AG10803 (cell line): ENCODE results near the gene AQP12B.

Experiments
- DNase-seq: peaks from one replicate; pipeline ENCODE4 v3.0.0; 2010; ENCODE audit warnings: low read depth
- H3K4me3 ChIP-seq: 2 replicates; pipeline ENCODE4 v1.5.1; 2011; ENCODE audit warnings: mild to moderate bottlenecking, low read length, control low read depth
- TF ChIP-seq, protein P1 (sequence below): conservative IDR thresholded peaks from 2 replicates; pipeline ENCODE4 v1.5.1; 2011; ENCODE audit warnings: mild to moderate bottlenecking, low read length, control low read depth, inconsistent platforms

The AQP12B gene

DNA sequence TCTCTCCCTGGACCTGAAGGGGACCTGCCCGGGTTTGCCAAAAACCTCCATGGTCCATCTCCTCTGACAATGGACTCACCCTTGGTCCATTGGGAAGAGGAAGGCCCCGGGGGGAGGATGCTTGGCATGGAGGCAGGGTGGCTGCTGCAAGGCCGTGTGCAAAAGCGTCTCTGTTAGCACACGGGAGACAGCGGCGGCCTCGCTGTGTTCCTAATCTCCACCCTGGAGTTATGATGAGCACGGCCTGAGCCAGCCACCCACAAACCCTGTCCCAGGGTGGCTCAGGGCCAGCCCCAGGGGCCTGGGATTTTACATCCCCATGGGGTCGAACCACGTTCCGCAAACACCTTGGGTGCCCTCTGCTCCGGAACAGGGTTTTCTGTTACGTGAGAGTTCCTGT, 44.8 kb upstream of the AQP12B start:
- H3K4me3 ChIP-seq = no peak overlapping the region
- no peak for DNase-seq
- TF ChIP-seq, protein P1, sequence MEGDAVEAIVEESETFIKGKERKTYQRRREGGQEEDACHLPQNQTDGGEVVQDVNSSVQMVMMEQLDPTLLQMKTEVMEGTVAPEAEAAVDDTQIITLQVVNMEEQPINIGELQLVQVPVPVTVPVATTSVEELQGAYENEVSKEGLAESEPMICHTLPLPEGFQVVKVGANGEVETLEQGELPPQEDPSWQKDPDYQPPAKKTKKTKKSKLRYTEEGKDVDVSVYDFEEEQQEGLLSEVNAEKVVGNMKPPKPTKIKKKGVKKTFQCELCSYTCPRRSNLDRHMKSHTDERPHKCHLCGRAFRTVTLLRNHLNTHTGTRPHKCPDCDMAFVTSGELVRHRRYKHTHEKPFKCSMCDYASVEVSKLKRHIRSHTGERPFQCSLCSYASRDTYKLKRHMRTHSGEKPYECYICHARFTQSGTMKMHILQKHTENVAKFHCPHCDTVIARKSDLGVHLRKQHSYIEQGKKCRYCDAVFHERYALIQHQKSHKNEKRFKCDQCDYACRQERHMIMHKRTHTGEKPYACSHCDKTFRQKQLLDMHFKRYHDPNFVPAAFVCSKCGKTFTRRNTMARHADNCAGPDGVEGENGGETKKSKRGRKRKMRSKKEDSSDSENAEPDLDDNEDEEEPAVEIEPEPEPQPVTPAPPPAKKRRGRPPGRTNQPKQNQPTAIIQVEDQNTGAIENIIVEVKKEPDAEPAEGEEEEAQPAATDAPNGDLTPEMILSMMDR = no peak

DNA sequence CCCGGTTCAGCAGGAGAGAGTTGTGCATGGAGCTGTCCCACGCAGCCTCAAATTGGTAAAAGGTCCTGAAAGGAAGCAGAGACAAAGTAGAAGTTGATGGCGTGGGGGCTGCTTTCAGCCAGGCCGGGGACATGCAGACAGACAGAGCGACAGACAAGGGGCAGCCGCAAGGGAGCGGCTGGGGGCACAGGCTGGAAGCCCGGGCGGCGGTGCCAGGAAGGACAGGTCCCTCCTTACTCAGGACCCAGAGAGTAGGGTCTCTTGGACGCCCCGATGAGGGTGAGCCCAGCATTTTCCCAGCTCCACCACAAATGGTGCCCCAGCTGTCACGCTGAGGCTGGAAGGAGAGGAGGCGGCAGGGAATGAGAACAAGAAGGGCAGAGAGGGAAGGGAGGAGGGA, 44.2 kb upstream of the AQP12B start:
- DNase-seq = no peak
- TF ChIP-seq, protein P1 = no peak
- no peak overlapping the region for H3K4me3 ChIP-seq

DNA sequence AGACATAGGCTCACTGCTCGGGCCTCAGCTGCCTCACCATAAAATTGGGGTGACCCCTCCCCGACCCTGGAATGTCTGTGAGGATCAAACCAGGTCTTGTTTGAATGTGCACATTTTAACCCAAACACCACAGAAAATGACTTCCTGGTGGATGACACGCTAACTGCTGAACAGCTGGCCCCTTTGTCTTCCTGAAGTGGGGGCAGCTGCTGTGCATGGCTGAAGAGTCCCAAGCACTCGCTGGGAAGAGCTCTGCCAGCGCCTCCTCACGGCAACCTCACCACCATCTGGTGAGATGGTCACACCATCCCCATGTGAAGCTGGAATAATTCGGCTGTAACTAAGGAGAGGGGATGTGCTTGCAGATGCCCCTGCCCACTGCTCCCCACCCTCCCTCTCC, 43.0 kb upstream of the AQP12B start:
- TF ChIP-seq, protein P1 = no peak

DNA sequence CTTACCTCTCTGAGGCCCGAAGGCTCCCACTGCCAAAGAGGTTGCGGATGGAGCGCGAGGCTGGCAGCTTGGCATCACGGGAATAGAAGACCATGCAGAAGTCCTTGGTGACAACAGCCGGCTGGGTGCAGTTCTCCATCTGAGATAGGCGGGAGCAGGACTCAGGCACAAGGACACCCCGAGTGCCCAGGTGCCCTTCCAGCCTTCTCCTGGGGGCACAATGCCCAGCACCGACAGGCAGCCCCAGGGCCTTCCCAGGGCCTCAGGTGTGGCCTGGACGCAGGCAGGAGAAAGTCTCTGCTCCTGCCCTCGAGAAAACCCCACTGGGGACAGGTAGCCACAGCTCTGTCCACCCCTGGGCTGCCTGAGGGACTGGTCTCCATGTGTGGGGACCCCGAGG, 42.6 kb upstream of the AQP12B start:
- H3K4me3 ChIP-seq = no peak overlapping the region
- TF ChIP-seq, protein P1 = no peak
- DNase-seq = no peak

More for the DNA sequence above, 43.0 kb upstream of the AQP12B start:
- no peak for DNase-seq
- no peak overlapping the region for H3K4me3 ChIP-seq

DNA sequence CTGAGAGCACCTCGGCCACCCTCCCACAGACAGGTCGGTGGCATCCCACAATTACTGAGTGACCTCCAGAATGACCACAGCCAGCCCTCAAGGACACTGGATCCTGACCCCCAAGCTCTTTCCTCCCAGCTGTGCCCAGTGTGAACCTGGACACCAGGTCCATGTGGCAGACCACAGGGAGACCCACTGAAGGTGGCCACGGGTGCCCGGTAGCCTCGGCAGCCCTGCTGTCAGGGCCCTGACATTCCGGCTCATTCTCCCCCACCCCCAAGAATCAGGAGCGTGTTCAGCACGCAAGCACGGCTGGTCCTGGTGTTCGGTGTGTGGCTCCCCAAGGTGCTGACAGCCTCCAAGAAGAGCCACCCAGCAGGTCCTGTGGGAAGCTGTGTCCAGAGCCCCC, 41.7 kb upstream of the AQP12B start:
- TF ChIP-seq, protein P1 = no peak
- H3K4me3 ChIP-seq = no peak overlapping the region
- no peak for DNase-seq

DNA sequence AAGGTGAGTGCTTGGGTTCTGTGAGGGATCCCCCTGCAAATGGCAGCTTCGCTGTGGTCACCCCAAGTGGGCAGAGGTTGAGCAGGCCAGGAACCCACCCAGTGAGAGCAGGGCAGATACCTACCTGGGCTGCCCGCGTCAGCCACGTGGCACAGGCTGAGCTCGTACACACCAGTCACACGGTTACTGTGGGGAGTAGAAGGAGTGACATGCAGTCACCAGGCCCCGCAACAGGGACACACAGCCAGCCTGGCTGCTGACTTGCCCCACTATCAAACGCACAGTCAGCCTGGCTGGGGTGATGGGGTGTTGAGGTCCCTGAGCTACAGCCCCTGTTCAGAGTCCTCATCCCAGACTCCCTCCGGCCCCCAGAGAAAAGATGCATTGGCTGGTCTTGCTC, 41.2 kb upstream of the AQP12B start:
- H3K4me3 ChIP-seq = no peak overlapping the region
- TF ChIP-seq, protein P1 = no peak
- no peak for DNase-seq

DNA sequence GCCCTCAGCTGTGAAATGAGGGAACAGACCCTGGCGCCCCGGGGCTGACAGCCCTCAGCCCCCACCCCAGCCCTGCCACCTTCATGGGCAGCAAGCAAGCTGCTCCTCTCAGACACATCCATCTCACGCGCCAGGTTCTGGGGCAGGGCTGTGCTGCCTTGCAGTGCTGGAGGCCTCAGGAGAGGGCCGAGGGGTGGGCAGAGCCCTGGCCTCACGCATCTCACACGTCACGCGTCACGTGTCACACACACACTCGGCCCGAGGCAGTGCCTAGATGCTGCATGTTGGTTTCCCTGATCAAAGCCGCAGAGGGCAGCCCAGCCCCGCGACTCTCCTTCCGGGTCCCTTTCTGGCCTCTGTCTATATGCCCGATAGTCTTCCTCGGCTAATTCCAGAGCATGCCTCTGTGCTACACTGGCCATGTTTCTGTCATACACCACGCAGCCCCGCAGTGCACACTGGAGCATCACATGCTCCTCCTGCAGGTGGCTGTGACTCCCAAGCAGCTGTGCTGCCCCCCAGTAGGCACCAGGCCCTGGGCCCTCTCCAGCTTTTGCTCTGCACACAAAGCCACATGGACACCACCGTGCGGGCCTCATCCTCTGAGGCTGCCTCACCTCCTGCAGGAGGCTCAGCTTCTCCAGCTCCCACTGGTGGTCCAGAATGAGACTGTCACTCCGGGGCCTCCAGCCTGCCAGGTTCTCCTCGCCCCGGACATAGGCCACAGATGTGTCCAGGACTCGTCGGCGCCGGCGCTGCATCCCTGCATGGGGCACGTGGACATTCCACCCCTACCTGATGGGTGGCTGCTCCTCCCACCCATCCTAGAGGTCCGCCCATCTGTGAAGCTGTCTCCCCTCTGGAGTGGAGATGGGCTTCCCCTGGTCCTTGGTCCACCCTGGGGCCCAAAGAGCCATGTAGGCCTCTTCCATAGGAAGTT, 40.4 kb upstream of the AQP12B start:
- TF ChIP-seq, protein P1 = no peak
- DNase-seq = no peak
- no peak overlapping the region for H3K4me3 ChIP-seq
